ENCODE results near the gene RASGRF1. TPM values are rescaled to one million over a fixed set of nuclear protein-coding genes. Genes with fewer than 3 reads are reported as not detected.
A peak's percentile ranks its signal among the peaks of the same experiment; 100 is the strongest.
"Not testable (repeated sequence)": the region's sequence is repeated elsewhere in the genome, so short reads cannot be mapped to it uniquely, and the experiment has no call there.

The RASGRF1 gene
- total RNA-seq, 4 donors from 2014 or later, result 5.4 to 73.4 TPM; not detected in 2

DNA sequence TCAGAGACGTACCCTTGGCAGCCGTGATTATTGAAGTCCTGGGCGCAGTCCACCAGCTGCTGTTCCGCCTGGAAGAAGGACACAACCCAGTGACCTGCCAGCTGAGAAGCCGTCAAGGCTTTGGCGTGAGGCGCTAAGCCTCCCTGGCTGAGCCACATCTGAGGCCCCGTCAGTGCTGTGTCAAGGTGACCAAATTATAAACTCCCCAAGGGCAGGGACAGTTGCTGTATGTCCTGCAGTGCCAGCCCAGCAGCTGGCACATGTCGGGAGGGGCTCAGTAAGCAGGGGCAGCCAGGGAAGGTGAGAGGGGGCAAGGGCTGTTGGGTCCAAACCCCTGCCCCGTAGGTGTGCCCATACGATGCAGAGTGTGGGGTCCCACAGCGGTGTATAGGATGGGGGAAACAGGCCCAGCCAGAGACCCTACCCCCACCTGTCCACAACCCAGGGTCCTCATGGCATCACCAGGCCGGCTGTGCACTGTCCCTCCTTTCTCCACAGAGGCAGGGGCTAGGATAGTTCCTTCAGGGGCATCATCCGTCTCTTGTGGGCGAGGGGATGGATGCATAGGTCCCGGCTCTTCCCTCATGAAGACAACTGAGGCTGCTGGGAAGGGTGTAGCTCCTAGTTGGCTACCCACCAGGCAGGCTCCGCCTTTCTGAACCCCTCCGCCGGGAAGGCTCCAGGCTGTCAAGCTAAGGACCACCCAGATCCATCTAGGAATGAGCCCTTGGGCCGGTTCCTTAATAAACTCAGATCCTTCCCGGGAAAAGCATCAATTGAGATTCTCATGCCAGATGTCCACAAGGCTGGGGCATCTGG, 158.9 kb downstream of the RASGRF1 start:
- no peaks in the 10 kb centered on the region for H3K27me3 ChIP-seq
- no peak overlapping the region for H3K4me3 ChIP-seq
- H3K36me3 ChIP-seq, result peaks cover 0 to 39% (median 0%) of the 10 kb centered on the region in 3 donors
- peak overlapping the region in 1 of 4 donors; percentile 32 for H3K27ac ChIP-seq
- DNase-seq, result no peak
- no peak for TF ChIP-seq POLR2A (IDR thresholded peaks at IDR 0.05)
- TF ChIP-seq, protein P1, sequence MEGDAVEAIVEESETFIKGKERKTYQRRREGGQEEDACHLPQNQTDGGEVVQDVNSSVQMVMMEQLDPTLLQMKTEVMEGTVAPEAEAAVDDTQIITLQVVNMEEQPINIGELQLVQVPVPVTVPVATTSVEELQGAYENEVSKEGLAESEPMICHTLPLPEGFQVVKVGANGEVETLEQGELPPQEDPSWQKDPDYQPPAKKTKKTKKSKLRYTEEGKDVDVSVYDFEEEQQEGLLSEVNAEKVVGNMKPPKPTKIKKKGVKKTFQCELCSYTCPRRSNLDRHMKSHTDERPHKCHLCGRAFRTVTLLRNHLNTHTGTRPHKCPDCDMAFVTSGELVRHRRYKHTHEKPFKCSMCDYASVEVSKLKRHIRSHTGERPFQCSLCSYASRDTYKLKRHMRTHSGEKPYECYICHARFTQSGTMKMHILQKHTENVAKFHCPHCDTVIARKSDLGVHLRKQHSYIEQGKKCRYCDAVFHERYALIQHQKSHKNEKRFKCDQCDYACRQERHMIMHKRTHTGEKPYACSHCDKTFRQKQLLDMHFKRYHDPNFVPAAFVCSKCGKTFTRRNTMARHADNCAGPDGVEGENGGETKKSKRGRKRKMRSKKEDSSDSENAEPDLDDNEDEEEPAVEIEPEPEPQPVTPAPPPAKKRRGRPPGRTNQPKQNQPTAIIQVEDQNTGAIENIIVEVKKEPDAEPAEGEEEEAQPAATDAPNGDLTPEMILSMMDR (IDR thresholded peaks at IDR 0.05), result no peak
- no peaks in the 10 kb centered on the region for H3K4me1 ChIP-seq
- H3K9me3 ChIP-seq, result no peaks in the 10 kb centered on the region

DNA sequence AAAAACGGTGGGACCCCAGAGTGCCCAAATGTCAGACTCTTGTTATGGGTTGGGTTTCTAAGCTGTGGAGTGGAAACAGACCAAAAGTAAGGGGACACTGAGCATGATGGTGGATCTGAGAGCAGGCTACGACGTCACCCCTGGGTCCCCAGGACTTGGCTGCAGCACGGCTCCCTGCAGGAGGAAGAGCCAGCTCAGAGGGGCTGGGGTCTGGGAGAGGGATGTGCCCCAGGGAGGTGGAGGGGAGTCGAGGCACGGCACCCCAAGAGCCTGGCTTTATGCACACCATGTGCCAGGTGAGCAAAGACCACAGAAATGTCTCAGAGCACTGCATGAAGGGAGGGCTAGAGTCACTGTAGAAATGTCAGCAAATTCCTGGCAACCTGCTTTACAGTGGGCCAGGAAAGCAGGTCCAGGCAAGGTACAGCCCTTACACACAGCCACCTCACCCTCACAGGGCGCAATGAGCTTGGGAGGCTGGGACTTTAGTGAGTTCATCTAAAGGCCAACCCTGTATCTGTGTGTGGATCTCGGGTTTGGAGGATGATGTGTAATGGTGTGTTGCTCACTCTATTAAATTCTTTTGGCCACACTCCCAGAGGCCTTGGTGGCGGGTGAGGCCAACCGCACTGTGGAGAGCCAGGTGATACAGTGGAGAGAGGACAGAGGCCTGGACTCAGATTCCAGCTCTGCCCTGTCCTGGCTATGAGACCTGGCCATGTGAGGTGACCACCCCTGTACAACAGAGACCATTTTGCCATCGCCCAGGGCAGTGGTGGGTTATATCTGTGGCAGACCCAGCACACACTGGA, 159.8 kb downstream of the RASGRF1 start:
- H3K4me1 ChIP-seq, result no peaks in the 10 kb centered on the region

DNA sequence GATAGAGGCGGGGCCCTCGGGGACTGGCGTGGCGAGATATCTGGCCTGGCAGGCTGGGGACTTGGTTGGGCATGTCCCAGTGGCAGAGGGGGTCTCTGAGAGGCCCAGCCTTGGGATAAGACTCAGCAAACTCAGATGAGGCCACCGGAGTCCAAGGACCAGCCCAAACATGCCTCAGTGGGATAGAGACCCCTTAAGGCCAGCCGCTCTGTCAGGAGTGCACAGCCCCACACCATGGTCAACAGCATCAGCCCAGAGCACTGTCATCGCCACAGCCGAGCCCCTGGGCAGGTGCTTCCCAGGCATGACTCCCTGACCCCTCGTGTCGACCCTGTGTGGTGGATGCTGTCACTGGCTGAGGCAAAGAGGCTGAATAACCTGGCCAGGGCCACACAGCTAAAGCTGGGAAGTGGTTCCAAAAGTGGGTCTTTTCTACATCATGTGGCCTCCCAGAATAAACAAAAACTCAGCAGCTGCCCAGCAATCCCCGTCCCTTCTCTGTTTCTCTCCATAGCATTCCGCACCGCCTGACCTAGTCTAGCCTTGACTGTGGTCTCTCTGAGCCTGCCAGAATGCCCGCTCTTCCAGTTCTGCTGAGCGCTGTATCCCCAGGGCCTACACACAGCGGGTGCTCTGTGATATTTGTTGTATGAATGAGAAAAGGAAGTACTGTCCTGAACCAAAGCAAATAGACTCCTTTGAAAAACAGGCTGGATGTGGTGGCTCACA, 160.9 kb downstream of the RASGRF1 start:
- H3K36me3 ChIP-seq, result peaks cover 0 to 53% (median 0%) of the 10 kb centered on the region in 3 donors
- no peaks in the 10 kb centered on the region for H3K27me3 ChIP-seq
- H3K4me1 ChIP-seq, result no peaks in the 10 kb centered on the region
- no peak overlapping the region for H3K27ac ChIP-seq
- no peak for DNase-seq
- TF ChIP-seq, protein P1 (IDR thresholded peaks at IDR 0.05), result no peak
- TF ChIP-seq POLR2A (IDR thresholded peaks at IDR 0.05), result no peak
- no peaks in the 10 kb centered on the region for H3K9me3 ChIP-seq
- H3K4me3 ChIP-seq, result no peak overlapping the region

More for the DNA sequence above, 159.8 kb downstream of the RASGRF1 start:
- Histone ChIP-seq H3K36me3 (peaks cover 0 to 47% (median 0%) of the 10 kb centered on the region in 3 donors), H3K27ac (peak overlapping the region in 1 of 4 donors; percentile 32), H3K4me3 (no peak overlapping the region), H3K9me3 (no peaks in the 10 kb centered on the region), H3K27me3 (no peaks in the 10 kb centered on the region)
- TF ChIP-seq, protein P1 (IDR thresholded peaks at IDR 0.05), result no peak
- TF ChIP-seq POLR2A (IDR thresholded peaks at IDR 0.05), result no peak
- DNase-seq, result no peak

DNA sequence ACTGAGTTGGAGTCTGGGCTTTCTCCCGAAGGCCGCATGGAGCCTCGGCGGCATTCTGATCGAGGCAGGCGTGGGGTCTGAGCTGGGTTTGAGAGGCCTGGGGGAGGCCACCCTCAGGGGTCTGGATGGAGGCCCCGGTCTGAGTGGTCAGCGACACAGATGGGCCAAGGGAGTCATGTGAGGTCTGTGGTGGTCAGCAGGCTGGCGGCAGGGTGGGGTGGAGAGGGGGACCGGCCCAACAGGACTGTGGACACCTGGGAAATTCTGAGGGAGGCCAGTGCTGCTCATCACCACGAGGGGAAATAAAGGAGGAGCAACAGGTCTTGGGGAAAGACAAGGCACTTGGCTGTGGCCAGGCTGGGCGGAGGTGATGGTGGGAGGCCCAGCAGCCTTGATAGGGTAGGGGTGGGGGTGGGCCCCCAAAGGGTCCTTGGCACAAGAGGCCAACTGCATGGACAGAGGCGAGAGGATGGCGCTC, 161.9 kb downstream of the RASGRF1 start:
- Histone ChIP-seq H3K36me3 (peaks cover 0 to 52% (median 0%) of the 10 kb centered on the region in 3 donors), H3K27ac (no peak overlapping the region), H3K27me3 (no peaks in the 10 kb centered on the region), H3K4me1 (no peaks in the 10 kb centered on the region), H3K4me3 (no peak overlapping the region), H3K9me3 (no peaks in the 10 kb centered on the region)
- no peak for DNase-seq
- TF ChIP-seq, protein P1 (IDR thresholded peaks at IDR 0.05), result no peak
- no peak for TF ChIP-seq POLR2A (IDR thresholded peaks at IDR 0.05)

DNA sequence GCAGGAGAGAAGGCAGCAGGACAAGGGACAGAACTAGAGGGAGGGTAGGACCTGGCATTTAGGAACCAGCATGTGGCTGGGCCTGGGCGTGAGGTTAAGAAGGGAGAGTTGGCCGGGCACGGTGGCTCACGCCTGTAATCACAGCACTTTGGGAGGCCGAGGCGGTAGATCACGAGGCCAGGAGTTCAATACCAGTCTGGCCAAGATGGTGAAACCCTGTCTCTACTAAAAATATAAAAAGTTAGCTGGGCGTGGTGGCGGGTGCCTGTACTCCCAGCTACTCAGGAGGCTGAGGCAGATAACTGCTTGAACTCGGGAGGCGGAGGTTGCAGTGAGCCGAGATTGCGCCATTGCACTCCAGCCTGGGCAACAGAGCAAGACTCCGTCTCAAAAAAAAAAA, 162.4 kb downstream of the RASGRF1 start:
- not testable (repeated sequence) for DNase-seq, H3K27me3 ChIP-seq, H3K27ac ChIP-seq, H3K4me3 ChIP-seq, H3K9me3 ChIP-seq, H3K4me1 ChIP-seq
- H3K36me3 ChIP-seq, result peaks cover 0 to 49% (median 0%) of the 10 kb centered on the region in 3 donors
